Neuronal stem cell (in vitro differentiated cells): ENCODE results near the gene CDC42BPA.
A peak's percentile ranks its signal among the peaks of the same experiment; 100 is the strongest.
"Not testable (repeated sequence)": the region's sequence is repeated elsewhere in the genome, so short reads cannot be mapped to it uniquely, and the experiment has no call there.

Experiments used
- DNase-seq: peaks from one replicate; pipeline ENCODE4 v3.0.0-alpha.2; 2013; ENCODE audit warnings: low spot score
- H2AFZ ChIP-seq: one replicate; pipeline ENCODE4 v1.6.1; 2013; ENCODE audit warnings: mild to moderate bottlenecking, low read length, inconsistent platforms
- H2AK5ac ChIP-seq: 2 replicates; pipeline ENCODE4 v1.6.1; 2013; ENCODE audit warnings: low read depth, mild to moderate bottlenecking, inconsistent platforms, low read length, moderate library complexity, mixed read lengths
- H2BK120ac ChIP-seq: 2 replicates; pipeline ENCODE4 v1.6.1; 2013; ENCODE audit warnings: low read depth, mild to moderate bottlenecking, inconsistent platforms, low read length, moderate library complexity, mixed read lengths
- H2BK12ac ChIP-seq: one replicate; pipeline ENCODE4 v1.6.1; 2013; ENCODE audit warnings: low read length, inconsistent platforms
- H2BK15ac ChIP-seq: 2 replicates; pipeline ENCODE4 v1.6.1; 2013; ENCODE audit warnings: mild to moderate bottlenecking, low read length, inconsistent platforms, mixed read lengths
- H2BK5ac ChIP-seq: one replicate; pipeline ENCODE4 v1.6.1; 2013; ENCODE audit warnings: inconsistent platforms, mild to moderate bottlenecking, low read length, moderate library complexity
- H3K14ac ChIP-seq: one replicate; pipeline ENCODE4 v1.6.1; 2013; ENCODE audit warnings: low read length, inconsistent platforms
- H3K18ac ChIP-seq: 2 replicates; pipeline ENCODE4 v1.6.1; 2013; ENCODE audit warnings: low read length, inconsistent platforms
- H3K23ac ChIP-seq: 2 replicates; pipeline ENCODE4 v1.6.1; 2013; ENCODE audit warnings: low read depth, mild to moderate bottlenecking, mixed read lengths, low read length, inconsistent platforms; ENCODE audit not compliant: poor library complexity
- H3K27ac ChIP-seq: replicated peaks from 3 replicates; pipeline ENCODE4 v1.5.1; 2013; ENCODE audit warnings: low read length, inconsistent platforms
- H3K27me3 ChIP-seq, 3 experiments: 2 replicates each; pipeline ENCODE4 v1.6.1; 2013; ENCODE audit warnings: low read length in 3 of 3, mild to moderate bottlenecking in 2 of 3, inconsistent platforms in 1 of 3, low read depth in 1 of 3, mixed read lengths in 1 of 3, moderate library complexity in 1 of 3; ENCODE audit not compliant: control insufficient read depth in 3 of 3, insufficient read depth in 3 of 3
- H3K36me3 ChIP-seq, 2 donors: replicated peaks in 1 of 2; 2 replicates each; pipeline ENCODE4 v1.6.1; 2013; ENCODE audit warnings: low read length in 2 of 2; ENCODE audit not compliant: control insufficient read depth in 2 of 2, insufficient read depth in 2 of 2
- H3K4ac ChIP-seq: 2 replicates; pipeline ENCODE4 v1.6.1; 2013; ENCODE audit warnings: inconsistent platforms, mild to moderate bottlenecking, low read length, moderate library complexity
- H3K4me1 ChIP-seq, 2 donors: 1 replicate in 1 of 2; 2 replicates in 1 of 2; pipeline ENCODE4 v1.6.1; 2013; ENCODE audit warnings: low read length in 2 of 2, low read depth in 1 of 2; ENCODE audit not compliant: control insufficient read depth in 2 of 2, insufficient read depth in 1 of 2
- H3K4me2 ChIP-seq: one replicate; pipeline ENCODE4 v1.6.1; 2013; ENCODE audit warnings: mild to moderate bottlenecking, low read length, inconsistent platforms; ENCODE audit not compliant: insufficient read depth, poor library complexity, severe bottlenecking
- H3K4me3 ChIP-seq, 2 donors: 2 replicates each; pipeline ENCODE4 v1.5.1; 2013; ENCODE audit warnings: low read length in 2 of 2, mild to moderate bottlenecking in 2 of 2, inconsistent platforms in 1 of 2, moderate library complexity in 1 of 2
- H3K79me1 ChIP-seq: one replicate; pipeline ENCODE4 v1.6.1; 2013; ENCODE audit warnings: low read depth, mild to moderate bottlenecking, inconsistent platforms, low read length, moderate library complexity
- H3K9ac ChIP-seq: one replicate; pipeline ENCODE4 v1.6.1; 2013; ENCODE audit warnings: mild to moderate bottlenecking, low read depth, low read length, inconsistent platforms; ENCODE audit not compliant: poor library complexity
- H3K9me3 ChIP-seq, 2 donors: replicated peaks in 1 of 2; 2 replicates each; pipeline versions ENCODE3 to v1.6.1; 2013; ENCODE audit warnings: low read length in 2 of 2, mild to moderate bottlenecking in 2 of 2, inconsistent platforms in 1 of 2, low read depth in 1 of 2, mixed read lengths in 1 of 2, moderate library complexity in 1 of 2; ENCODE audit not compliant: control insufficient read depth in 2 of 2, insufficient read depth in 1 of 2
- H4K8ac ChIP-seq: one replicate; pipeline ENCODE4 v1.6.1; 2013; ENCODE audit warnings: low read depth, mild to moderate bottlenecking, inconsistent platforms, low read length, moderate library complexity
- H4K91ac ChIP-seq: one replicate; pipeline ENCODE4 v1.6.1; 2013; ENCODE audit warnings: low read length, low read depth, mild to moderate bottlenecking, inconsistent platforms; ENCODE audit not compliant: poor library complexity
- WGBS, 2 donors: extraction: QIAGEN DNeasy Blood & Tissue Kit; methylation state at CpG; one replicate each; pipeline ENCODE4 v1.1.7; 2013; ENCODE audit warnings: missing lambda C conversion rate in 2 of 2, mixed read lengths in 1 of 2; ENCODE audit not compliant: insufficient read length in 2 of 2, insufficient replicate concordance in 1 of 2; ENCODE audit errors: extremely low coverage in 2 of 2; 5-methylcytosine and 5-hydroxymethylcytosine counted together

Gene CDC42BPA

DNA sequence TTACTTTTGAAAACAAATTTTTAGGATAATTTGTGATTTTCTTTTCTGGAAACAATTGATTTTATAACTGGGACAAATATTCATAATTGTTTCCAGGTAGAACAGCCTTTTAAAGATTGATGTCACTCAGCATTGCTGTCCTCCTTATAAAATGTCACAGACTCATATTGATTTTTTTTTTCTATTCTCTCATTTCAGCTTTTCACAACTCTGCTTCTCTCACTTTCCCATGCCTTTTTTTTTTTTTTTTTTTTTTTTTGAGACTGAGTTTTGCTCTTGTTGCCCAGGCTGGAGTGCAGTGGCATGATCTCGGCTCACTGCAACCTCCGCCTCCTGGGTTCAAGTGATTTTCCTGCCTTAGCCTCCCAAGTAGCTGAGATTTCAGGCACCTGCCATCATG lies 33.9 kb upstream of the CDC42BPA start:
- H3K18ac ChIP-seq, H2BK12ac ChIP-seq, H2AK5ac ChIP-seq, H2BK5ac ChIP-seq, H3K9me3 ChIP-seq, H3K27me3 ChIP-seq, H3K36me3 ChIP-seq, H2BK15ac ChIP-seq, DNase-seq, H3K79me1 ChIP-seq, H3K9ac ChIP-seq, H4K91ac ChIP-seq, H3K4me3 ChIP-seq, H3K4me1 ChIP-seq, H3K4ac ChIP-seq, H3K14ac ChIP-seq, H4K8ac ChIP-seq, H2BK120ac ChIP-seq, H2AFZ ChIP-seq, H3K23ac ChIP-seq, H3K4me2 ChIP-seq, H3K27ac ChIP-seq: not testable (repeated sequence)
- no CpG with 5 or more reads among the region's 2 CpGs for WGBS, 2 donors

- Histone ChIP-seq H3K4me3 (no peak overlapping the region), H3K36me3 (no peaks in the 10 kb centered on the region), H2BK12ac (no peak overlapping the region), H3K27me3 (no peaks in the 10 kb centered on the region), H3K79me1 (no peaks in the 10 kb centered on the region), H3K4me2 (no peak overlapping the region), H2AK5ac (no peak overlapping the region), H2BK120ac (no peak overlapping the region), H4K8ac (no peak overlapping the region), H3K18ac (no peak overlapping the region), H3K23ac (no peak overlapping the region), H2BK5ac (no peak overlapping the region), H2BK15ac (no peak overlapping the region), H3K27ac (no peak overlapping the region), H4K91ac (no peak overlapping the region), H3K14ac (no peak overlapping the region), H3K4ac (no peak overlapping the region), H3K9ac (no peak overlapping the region), H3K9me3 (no peaks in the 10 kb centered on the region), H3K4me1 (no peaks in the 10 kb centered on the region), H2AFZ (no peak overlapping the region)
- no CpG with 5 or more reads among the region's 1 CpG for WGBS, 2 donors
- no peak for DNase-seq
These were observed 33.2 kb upstream of the CDC42BPA start for GRCh38 chr1:227351443-227351842.

DNA sequence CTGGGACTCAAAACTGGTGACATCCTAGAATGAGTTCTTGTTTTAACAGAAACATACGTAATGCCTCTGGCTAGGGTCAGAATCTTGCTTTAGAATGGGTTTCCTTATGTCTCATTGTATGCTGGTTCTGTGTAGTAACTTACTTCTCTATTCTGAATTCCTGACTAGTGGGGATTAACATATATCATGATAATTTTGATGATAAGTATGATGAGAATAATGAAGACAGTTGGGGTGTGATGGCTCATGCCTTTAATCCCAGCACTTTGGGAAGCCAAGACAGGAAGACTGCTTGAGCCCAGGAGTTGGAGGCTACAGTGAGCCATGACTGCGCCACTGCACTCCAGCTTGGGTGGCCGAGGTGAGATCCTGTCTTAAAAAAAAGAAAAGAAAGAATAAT lies 31.7 kb upstream of the CDC42BPA start:
- no CpG with 5 or more reads among the region's 3 CpGs for WGBS, 2 donors
- Histone ChIP-seq H3K4ac (no peak overlapping the region), H3K9ac (no peak overlapping the region), H3K23ac (no peak overlapping the region), H3K18ac (no peak overlapping the region), H3K36me3 (no peaks in the 10 kb centered on the region), H4K91ac (no peak overlapping the region), H3K14ac (no peak overlapping the region), H3K27me3 (no peaks in the 10 kb centered on the region), H3K4me3 (no peak overlapping the region), H2BK12ac (no peak overlapping the region), H3K9me3 (no peaks in the 10 kb centered on the region), H3K4me1 (no peaks in the 10 kb centered on the region), H2BK5ac (no peak overlapping the region), H2BK120ac (no peak overlapping the region), H4K8ac (no peak overlapping the region), H3K4me2 (no peak overlapping the region), H2AK5ac (no peak overlapping the region), H2AFZ (no peak overlapping the region), H2BK15ac (no peak overlapping the region), H3K79me1 (no peaks in the 10 kb centered on the region), H3K27ac (no peak overlapping the region)
- no peak for DNase-seq

DNA sequence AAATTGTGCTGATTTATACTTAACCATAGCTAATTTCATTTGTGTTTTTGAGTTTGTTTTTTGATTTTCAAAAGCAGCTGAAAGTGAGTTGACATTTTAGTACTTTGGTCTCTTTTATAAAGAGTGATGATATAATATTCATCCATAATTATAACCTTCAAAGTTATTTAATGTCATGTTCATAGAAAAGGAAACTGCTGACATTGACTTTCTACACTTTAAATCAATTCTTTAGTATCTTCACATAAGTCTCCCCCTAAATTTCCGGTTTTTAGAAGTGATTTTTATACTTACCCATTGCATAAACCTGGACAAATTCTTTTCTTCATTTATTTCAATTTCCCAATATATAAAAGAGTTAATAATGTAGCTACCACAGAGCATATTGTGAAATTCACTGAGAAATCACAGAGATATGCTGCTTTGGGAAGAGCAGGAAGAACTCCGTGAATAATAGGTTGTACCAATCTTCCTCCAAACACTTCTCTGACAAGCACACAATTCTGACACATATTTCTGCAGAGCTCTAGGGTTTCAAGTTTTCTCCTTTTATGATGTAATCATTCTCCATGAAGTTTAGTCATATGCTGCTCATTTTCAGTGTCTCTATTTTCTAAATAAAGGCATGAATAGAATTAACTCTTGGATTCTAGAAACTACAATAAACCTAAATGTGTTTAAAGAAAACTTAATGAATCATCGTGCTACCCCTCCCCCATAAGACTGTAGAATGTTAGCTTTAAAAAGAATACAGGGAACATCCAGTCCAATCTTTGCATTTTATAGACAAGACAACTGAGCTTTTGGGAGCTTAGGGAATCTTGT lies 25.6 kb upstream of the CDC42BPA start:
- H3K27me3 ChIP-seq, result no peaks in the 10 kb centered on the region
- H4K8ac ChIP-seq, result no peak overlapping the region
- H3K36me3 ChIP-seq, result no peaks in the 10 kb centered on the region
- no peak overlapping the region for H3K27ac ChIP-seq
- no peak overlapping the region for H3K4me2 ChIP-seq
- no peak overlapping the region for H3K14ac ChIP-seq
- no peak overlapping the region for H3K4me3 ChIP-seq
- H3K79me1 ChIP-seq, result no peaks in the 10 kb centered on the region
- no peak overlapping the region for H2BK5ac ChIP-seq
- no peak overlapping the region for H3K23ac ChIP-seq
- no peak overlapping the region for H4K91ac ChIP-seq
- H3K9ac ChIP-seq, result no peak overlapping the region
- H2BK15ac ChIP-seq, result no peak overlapping the region
- no peak overlapping the region for H3K4ac ChIP-seq
- no peak overlapping the region for H2BK12ac ChIP-seq
- WGBS, 2 donors, result no CpG with 5 or more reads among the region's 3 CpGs
- peak overlapping the region; percentile 64 for H2AFZ ChIP-seq
- H3K18ac ChIP-seq, result no peak overlapping the region
- H2AK5ac ChIP-seq, result no peak overlapping the region
- H3K9me3 ChIP-seq, result no peaks in the 10 kb centered on the region
- DNase-seq, result no peak
- peaks cover 0 to 6% of the 10 kb centered on the region in 2 donors for H3K4me1 ChIP-seq
- no peak overlapping the region for H2BK120ac ChIP-seq
